Measurements from ENCODE around the gene ACOX1.

DNA sequence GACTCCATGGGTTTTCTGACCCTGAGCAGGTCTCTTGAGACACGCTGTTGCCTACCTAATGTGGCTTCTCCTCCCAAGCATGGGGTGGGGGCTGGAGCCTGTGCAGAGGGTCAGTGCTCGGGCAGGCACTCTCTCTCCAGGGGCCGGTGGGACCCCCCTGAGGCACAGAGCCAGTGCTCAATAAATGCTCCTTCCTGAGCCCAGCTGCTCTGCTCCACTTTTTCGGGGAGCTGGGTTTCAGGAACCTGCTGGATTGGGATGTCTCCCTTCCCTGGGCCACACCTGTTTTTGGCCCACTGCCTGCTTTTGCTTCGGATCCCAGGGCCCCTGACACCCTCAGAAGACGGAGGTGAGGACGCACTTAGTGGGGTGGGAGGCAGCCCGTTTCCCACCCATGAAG, 80.9 kb downstream of the ACOX1 start:
- no peak for TF ChIP-seq EP300 (IDR thresholded peaks at IDR 0.05)
- TF ChIP-seq, protein P1, sequence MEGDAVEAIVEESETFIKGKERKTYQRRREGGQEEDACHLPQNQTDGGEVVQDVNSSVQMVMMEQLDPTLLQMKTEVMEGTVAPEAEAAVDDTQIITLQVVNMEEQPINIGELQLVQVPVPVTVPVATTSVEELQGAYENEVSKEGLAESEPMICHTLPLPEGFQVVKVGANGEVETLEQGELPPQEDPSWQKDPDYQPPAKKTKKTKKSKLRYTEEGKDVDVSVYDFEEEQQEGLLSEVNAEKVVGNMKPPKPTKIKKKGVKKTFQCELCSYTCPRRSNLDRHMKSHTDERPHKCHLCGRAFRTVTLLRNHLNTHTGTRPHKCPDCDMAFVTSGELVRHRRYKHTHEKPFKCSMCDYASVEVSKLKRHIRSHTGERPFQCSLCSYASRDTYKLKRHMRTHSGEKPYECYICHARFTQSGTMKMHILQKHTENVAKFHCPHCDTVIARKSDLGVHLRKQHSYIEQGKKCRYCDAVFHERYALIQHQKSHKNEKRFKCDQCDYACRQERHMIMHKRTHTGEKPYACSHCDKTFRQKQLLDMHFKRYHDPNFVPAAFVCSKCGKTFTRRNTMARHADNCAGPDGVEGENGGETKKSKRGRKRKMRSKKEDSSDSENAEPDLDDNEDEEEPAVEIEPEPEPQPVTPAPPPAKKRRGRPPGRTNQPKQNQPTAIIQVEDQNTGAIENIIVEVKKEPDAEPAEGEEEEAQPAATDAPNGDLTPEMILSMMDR (IDR thresholded peaks at IDR 0.05): no peak
- no peak for TF ChIP-seq POLR2AphosphoS5 (IDR thresholded peaks at IDR 0.05)
- TF ChIP-seq POLR2A (IDR thresholded peaks at IDR 0.05): no peak

Measured in upper lobe of left lung (tissue), 4 donors.